Stimulated activated CD4-positive, alpha-beta T cell treated with anti-CD3 and anti-CD28 coated beads, TNF-alpha, amount 100 ng/mL, for 24 hours (primary cell): ENCODE data around the gene METTL1.
"Not testable (repeated sequence)": the region's sequence is repeated elsewhere in the genome, so short reads cannot be mapped to it uniquely, and the experiment has no call there.

Experiments
- DNase-seq, 3 experiments: peaks; one replicate each; pipeline ENCODE4 v3.0.0-alpha.2; 2020; ENCODE audit warnings: low read depth in 3 of 3

METTL1 gene

DNA sequence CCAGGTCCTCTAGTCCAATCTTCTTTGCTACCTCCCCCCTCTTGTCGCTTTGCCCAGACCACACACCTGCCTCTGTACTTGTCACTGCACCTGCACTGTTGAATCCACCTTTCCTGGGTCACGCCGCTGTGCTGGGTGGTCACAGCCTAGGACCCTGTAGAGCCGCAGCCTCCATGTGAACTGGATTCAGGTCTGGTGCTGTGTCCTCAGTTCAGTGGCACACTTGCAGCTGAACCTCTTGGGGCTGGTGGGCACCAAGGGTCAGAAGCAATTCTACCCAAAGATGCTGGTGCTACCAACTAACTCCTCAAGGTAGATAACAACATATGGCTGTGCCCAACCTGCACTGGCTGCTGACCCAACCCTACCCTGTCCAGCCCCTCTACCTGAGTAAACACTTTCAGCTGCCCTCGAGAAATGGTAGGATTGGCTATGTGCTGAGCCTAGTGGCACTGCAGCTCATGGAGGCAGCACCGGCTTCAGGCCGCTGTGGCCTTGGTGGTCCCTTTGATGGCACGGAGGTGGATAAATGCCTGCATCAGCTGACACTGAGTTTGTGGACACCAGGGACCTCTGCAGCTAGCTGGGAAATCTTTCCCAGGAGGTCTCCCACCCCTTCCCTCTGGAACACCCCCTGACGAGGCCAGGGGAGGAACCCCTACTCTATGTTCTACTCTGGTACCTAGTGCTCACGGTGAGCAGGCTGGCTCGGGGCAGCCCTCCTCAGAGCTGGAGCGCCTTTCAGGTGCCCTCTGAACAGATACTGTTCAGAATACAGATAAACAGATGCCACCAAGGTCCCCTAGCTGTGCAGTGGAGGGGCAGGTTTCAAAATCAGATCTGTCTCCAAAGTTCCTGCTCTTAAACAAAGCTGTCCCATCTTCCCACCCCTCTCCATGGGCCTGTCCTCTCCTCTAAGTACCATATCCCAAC lies 47.6 kb downstream of the METTL1 start:
- no peak for DNase-seq

DNA sequence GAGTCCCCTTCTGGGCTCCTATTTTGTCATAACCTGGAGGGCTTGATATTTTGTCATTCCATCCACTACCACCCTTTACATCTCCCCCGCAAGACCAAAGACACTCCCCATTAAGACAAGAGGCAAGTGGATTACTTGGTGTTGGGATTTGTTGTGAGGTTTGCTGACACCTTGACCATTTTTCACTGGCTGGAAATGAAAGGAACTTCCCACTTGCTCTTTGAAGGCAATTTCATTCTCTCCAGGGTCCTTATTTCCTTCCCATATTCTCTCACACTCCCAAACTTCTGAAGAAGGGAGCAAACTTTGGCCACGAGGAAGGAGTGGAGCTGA lies 48.3 kb downstream of the METTL1 start:
- DNase-seq: no peak

DNA sequence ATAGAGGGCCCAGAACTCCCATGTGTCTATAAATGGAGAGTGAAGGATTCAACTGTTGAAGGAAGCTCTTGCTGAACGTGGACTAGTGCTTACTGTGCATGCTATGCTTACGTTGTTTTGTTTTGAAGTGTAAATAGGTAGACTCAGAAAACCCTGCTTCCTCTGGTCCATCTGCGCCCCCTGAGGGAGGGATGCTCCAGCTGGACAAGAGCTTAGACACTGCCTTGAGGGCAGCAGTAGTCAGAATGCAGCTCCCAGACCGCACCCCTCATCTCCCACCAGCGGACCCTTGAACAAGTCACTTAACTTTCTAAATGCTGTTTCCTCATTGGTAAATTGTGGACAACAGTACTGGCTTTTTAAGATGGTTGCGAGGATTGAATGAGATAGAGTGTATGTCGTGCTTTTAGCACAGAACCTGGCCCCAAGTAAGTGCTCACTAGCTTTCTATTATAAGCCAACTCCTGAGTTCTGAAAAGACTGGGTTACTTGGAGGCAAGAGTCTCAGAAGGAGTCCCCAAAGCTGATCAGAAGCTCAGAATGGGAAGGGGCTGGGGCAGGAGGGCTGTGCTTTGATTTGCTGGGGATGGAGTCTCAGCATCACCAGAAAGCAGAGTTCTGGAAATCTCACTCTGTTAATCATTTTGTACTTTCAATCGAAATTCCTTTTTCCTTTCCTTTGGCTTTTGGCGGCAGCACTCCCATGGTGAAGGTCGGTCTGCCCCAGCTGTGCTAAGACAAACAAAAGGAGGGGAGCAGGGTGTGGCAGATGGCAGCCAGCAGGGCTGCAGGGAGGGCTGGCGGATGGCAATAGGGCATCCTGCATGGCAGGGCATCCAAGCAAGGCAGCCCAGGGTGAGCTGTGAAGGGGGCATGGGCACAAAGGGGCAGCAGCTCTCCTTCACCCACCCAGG lies 48.9 kb downstream of the METTL1 start:
- DNase-seq: no peak

DNA sequence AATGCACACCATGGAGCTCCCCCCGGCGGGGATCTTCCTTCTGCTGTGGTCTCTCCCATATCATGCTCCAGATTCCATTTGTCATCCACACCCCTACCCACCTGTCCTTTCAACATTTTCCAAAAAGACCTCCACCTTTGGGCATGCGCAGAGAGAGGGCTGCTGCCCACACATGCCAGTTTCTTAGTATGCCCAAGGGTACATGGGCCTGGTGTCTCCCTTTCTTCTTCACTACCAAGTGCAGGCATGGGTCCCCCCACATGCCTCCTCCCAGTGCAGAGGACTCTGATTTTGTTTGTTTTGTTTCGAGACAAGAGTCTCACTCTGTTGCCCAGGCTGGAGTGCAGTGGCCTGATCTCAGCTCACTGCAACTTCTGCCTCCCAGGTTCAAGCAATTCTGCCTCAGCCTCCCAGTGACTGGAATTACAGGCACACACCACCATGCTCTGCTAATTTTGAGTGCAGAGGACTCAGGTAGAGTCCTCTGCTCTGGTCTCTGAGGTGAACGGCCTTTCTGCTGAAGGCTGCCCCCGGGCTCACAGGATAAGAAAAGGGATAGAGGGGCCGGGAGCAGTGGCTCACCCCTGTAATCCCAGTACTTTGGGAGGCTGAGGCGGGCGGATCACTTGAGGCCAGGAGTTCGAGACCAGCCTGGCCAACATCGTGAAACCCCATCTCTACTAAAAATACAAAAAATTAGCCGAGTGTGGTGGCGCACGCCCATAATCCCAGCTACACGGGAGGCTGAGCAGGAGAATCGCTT lies 49.9 kb downstream of the METTL1 start:
- not testable (repeated sequence) for DNase-seq

DNA sequence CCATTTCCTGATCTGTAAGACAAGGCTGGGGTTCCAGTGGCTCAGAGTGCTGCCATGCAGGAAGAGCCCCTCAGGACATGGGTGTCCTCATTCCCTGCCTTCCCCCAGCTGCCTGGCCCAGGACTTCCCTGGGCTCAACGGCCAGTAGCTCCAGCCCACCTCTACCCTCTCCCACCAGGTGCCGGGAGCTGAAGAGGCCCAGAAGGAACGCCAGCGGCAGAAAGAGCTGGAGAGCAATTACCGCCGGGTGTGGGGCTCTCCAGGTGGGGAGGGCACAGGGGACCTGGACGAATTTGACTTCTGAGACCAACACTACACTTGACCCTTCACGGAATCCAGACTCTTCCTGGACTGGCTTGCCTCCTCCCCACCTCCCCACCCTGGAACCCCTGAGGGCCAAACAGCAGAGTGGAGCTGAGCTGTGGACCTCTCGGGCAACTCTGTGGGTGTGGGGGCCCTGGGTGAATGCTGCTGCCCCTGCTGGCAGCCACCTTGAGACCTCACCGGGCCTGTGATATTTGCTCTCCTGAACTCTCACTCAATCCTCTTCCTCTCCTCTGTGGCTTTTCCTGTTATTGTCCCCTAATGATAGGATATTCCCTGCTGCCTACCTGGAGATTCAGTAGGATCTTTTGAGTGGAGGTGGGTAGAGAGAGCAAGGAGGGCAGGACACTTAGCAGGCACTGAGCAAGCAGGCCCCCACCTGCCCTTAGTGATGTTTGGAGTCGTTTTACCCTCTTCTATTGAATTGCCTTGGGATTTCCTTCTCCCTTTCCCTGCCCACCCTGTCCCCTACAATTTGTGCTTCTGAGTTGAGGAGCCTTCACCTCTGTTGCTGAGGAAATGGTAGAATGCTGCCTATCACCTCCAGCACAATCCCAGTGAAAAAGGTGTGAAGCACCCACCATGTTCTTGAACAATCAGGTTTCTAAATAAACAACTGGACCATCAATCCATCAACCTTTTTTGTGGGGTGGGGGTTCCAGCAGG lies 51.0 kb downstream of the METTL1 start:
- DNase-seq: no peak

DNA sequence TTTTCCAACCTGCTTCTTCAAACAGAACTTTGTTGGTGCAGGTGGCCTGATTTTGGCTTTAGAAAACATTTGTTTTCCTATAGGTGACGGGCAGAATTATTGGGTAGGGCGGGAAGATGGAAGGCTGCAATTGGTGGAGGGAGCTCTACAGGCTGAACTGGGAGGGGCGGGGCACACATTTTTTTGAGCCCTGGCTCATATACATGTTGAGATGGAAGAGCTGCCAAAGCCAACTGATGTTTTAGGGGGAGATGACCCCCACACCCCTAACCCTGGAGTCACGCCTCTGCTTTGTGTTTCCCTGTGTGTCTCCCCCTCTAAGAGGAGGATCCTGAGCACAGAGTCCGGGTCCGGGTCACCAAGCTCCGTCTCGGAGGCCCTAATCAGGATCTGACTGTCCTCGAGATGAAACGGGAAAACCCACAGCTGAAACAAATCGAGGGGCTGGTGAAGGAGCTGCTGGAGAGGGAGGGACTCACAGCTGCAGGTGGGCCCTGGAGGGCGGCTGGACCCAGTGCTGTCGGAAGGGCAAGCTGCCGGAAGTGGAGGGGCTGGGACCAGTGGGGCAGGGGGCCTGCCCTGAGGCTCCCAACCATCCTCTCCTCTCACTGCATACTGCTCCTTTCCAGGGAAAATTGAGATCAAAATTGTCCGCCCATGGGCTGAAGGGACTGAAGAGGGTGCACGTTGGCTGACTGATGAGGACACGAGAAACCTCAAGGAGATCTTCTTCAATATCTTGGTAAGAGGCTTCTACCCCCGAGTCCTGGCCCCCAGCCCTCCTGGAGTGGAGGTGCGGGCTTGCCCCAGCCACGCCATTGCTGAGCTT lies 51.9 kb downstream of the METTL1 start:
- DNase-seq: no peak

DNA sequence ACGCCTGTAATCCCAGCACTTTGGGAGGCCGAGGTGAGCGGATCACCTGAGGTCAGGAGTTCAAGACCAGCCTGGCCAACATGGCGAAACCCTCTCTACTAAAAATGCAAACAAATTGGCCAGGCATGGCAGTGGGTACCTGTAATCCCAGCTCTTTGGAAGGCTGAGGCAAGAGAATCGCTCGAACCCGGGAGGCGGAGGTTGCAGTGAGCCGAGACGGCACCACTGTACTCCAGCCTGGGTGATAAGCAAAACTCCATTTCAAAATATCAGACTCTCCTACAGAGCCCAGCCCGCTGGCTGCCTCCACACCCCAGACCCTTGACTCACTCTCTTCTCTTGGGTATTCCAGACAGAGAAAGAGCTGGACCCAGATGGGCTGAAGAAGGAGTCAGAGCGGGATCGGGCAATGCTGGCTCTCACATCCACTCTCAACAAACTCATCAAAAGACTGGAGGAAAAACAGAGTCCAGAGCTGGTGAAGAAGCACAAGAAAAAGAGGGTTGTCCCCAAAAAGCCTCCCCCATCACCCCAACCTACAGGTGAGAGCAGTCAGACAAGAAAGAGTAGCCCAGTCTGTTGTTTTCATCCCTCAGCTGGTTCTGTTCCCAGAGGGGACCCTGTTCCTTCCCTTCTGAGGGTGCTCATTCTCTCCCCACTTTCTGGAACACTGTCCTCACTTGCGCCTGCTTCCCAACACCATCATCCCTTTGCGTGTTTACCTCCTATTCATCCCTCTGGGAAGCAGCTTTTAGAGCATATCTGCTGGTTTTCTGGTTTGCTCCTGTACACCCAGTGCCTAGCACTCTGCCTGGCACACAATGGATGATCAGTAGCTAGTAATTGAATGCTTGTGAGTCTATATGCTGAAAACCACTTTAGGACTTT lies 53.0 kb downstream of the METTL1 start:
- DNase-seq: no peak
